ENCODE results near the gene TPK1. TPM values are rescaled to one million over a fixed set of nuclear protein-coding genes. Genes with fewer than 3 reads are reported as not detected.
"Not testable (repeated sequence)": the region's sequence is repeated elsewhere in the genome, so short reads cannot be mapped to it uniquely, and the experiment has no call there.

TPK1 gene
- total RNA-seq, 1 experiment from 2014 or later: 3.5 TPM

- H3K36me3 ChIP-seq: no peaks in the 10 kb centered on the region
- no peak for DNase-seq
- no peak overlapping the region for H3K4me3 ChIP-seq
- H3K9me3 ChIP-seq: no peaks in the 10 kb centered on the region
- H3K27me3 ChIP-seq: no peaks in the 10 kb centered on the region
Observed at GRCh38 chr7:144459635-144460034, 376.2 kb downstream of the TPK1 start.

GRCh38 chr7:144455040-144455404 is 380.8 kb downstream of the TPK1 start:
- Histone ChIP-seq H3K36me3 (no peaks in the 10 kb centered on the region), H3K9me3 (no peaks in the 10 kb centered on the region), H3K4me3 (no peak overlapping the region), H3K27me3 (no peaks in the 10 kb centered on the region)
- no peak for DNase-seq

GRCh38 chr7:144454256-144455039 is 381.4 kb downstream of the TPK1 start:
- no peaks in the 10 kb centered on the region for H3K27me3 ChIP-seq
- H3K4me3 ChIP-seq: no peak overlapping the region
- DNase-seq: no peak
- no peaks in the 10 kb centered on the region for H3K36me3 ChIP-seq
- H3K9me3 ChIP-seq: no peaks in the 10 kb centered on the region

- H3K4me3 ChIP-seq: no peak overlapping the region
- no peaks in the 10 kb centered on the region for H3K36me3 ChIP-seq
- H3K27me3 ChIP-seq: no peaks in the 10 kb centered on the region
- DNase-seq: no peak
- H3K9me3 ChIP-seq: no peaks in the 10 kb centered on the region
Observed at GRCh38 chr7:144452064-144452463, 383.8 kb downstream of the TPK1 start.

- Histone ChIP-seq H3K9me3 (no peaks in the 10 kb centered on the region), H3K36me3 (no peaks in the 10 kb centered on the region), H3K27me3 (no peaks in the 10 kb centered on the region), H3K4me3 (no peak overlapping the region)
- no peak for DNase-seq
Observed at GRCh38 chr7:144445590-144445989, 390.3 kb downstream of the TPK1 start.

GRCh38 chr7:144439717-144440205 is 396.1 kb downstream of the TPK1 start:
- no peak for DNase-seq
- Histone ChIP-seq H3K27me3 (no peaks in the 10 kb centered on the region), H3K36me3 (no peaks in the 10 kb centered on the region), H3K9me3 (no peaks in the 10 kb centered on the region), H3K4me3 (no peak overlapping the region)

- H3K36me3 ChIP-seq: no peaks in the 10 kb centered on the region
- no peaks in the 10 kb centered on the region for H3K9me3 ChIP-seq
- no peak for DNase-seq
- no peaks in the 10 kb centered on the region for H3K27me3 ChIP-seq
- no peak overlapping the region for H3K4me3 ChIP-seq
Observed at GRCh38 chr7:144438759-144439158, 397.1 kb downstream of the TPK1 start.

- peak; percentile 8 for DNase-seq
- no peaks in the 10 kb centered on the region for H3K36me3 ChIP-seq
- no peak overlapping the region for H3K4me3 ChIP-seq
- no peaks in the 10 kb centered on the region for H3K27me3 ChIP-seq
- H3K9me3 ChIP-seq: no peaks in the 10 kb centered on the region
Observed at GRCh38 chr7:144437370-144438191, 398.3 kb downstream of the TPK1 start.

GRCh38 chr7:144436500-144436899 is 399.4 kb downstream of the TPK1 start:
- H3K4me3 ChIP-seq: no peak overlapping the region
- H3K9me3 ChIP-seq: no peaks in the 10 kb centered on the region
- DNase-seq: no peak
- no peaks in the 10 kb centered on the region for H3K27me3 ChIP-seq
- H3K36me3 ChIP-seq: no peaks in the 10 kb centered on the region

GRCh38 chr7:144428431-144428830 is 407.4 kb downstream of the TPK1 start:
- DNase-seq: no peak
- H3K9me3 ChIP-seq: no peaks in the 10 kb centered on the region
- H3K36me3 ChIP-seq: no peaks in the 10 kb centered on the region
- H3K4me3 ChIP-seq: no peak overlapping the region
- no peaks in the 10 kb centered on the region for H3K27me3 ChIP-seq

- H3K4me3 ChIP-seq, DNase-seq, H3K9me3 ChIP-seq, H3K27me3 ChIP-seq, H3K36me3 ChIP-seq: not testable (repeated sequence)
Observed at GRCh38 chr7:144427539-144427938, 408.3 kb downstream of the TPK1 start.

- H3K27me3 ChIP-seq, DNase-seq, H3K36me3 ChIP-seq, H3K9me3 ChIP-seq, H3K4me3 ChIP-seq: not testable (repeated sequence)
Observed at GRCh38 chr7:144418931-144419330, 416.9 kb downstream of the TPK1 start.

- no peak for DNase-seq
- Histone ChIP-seq H3K36me3 (no peaks in the 10 kb centered on the region), H3K4me3 (no peak overlapping the region), H3K27me3 (no peaks in the 10 kb centered on the region), H3K9me3 (no peaks in the 10 kb centered on the region)
Observed at GRCh38 chr7:144416341-144416740, 419.5 kb downstream of the TPK1 start.

- Histone ChIP-seq H3K36me3 (no peaks in the 10 kb centered on the region), H3K9me3 (no peaks in the 10 kb centered on the region), H3K4me3 (no peak overlapping the region), H3K27me3 (no peaks in the 10 kb centered on the region)
- DNase-seq: no peak
Observed at GRCh38 chr7:144415858-144416257, 420.0 kb downstream of the TPK1 start.

GRCh38 chr7:144414815-144415214 is 421.0 kb downstream of the TPK1 start:
- Histone ChIP-seq H3K27me3 (no peaks in the 10 kb centered on the region), H3K4me3 (no peak overlapping the region), H3K9me3 (no peaks in the 10 kb centered on the region), H3K36me3 (no peaks in the 10 kb centered on the region)
- DNase-seq: no peak

GRCh38 chr7:144410441-144410840 is 425.4 kb downstream of the TPK1 start:
- Histone ChIP-seq H3K27me3 (no peaks in the 10 kb centered on the region), H3K36me3 (no peaks in the 10 kb centered on the region), H3K9me3 (no peaks in the 10 kb centered on the region), H3K4me3 (no peak overlapping the region)
- DNase-seq: no peak

- Histone ChIP-seq H3K9me3 (no peaks in the 10 kb centered on the region), H3K4me3 (no peak overlapping the region), H3K27me3 (no peaks in the 10 kb centered on the region), H3K36me3 (no peaks in the 10 kb centered on the region)
- DNase-seq: no peak
Observed at GRCh38 chr7:144408121-144408520, 427.7 kb downstream of the TPK1 start.

Data from MG63 (cell line).